ENCODE measurements around the gene INHBB. TPM values are rescaled to one million over a fixed set of nuclear protein-coding genes. Genes with fewer than 3 reads are reported as not detected.
"Not testable (repeated sequence)": the region's sequence is repeated elsewhere in the genome, so short reads cannot be mapped to it uniquely, and the experiment has no call there.

Gene INHBB
- total and polyA plus RNA-seq, 11 donors: 0.70 to 38.0 (median 2.8) TPM

GRCh38 chr2:120310136-120310535 is 35.8 kb upstream of the INHBB start:
- Histone ChIP-seq H3K4me1 (peaks cover 0 to 14% (median 7%) of the 10 kb centered on the region in 12 donors), H3K9me3 (no peaks in the 10 kb centered on the region), H3K36me3 (no peaks in the 10 kb centered on the region), H3K4me3 (no peak overlapping the region), H3K27ac (no peak overlapping the region), H3K27me3 (no peaks in the 10 kb centered on the region)
- intact Hi-C loops (cut with DNase I): loop anchor here (5.0 to 10.0 kb wide), 11 partner anchors 55 to 555 kb away; partner anchors contain the start of genes RALB (in 7 of the 10), TMEM185B (in 3 of the 10) and PTPN4 (in 1 of the 10)
- TF ChIP-seq CTCF (IDR thresholded peaks at IDR 0.05) (no peak), POLR2A (IDR thresholded peaks at IDR 0.05) (no peak)
- DNase-seq (no peak), ATAC-seq (no peak)
- 95 to 99% (median 96%) methylated on average over 6 of the region's 6 CpGs for WGBS, 4 donors

DNA sequence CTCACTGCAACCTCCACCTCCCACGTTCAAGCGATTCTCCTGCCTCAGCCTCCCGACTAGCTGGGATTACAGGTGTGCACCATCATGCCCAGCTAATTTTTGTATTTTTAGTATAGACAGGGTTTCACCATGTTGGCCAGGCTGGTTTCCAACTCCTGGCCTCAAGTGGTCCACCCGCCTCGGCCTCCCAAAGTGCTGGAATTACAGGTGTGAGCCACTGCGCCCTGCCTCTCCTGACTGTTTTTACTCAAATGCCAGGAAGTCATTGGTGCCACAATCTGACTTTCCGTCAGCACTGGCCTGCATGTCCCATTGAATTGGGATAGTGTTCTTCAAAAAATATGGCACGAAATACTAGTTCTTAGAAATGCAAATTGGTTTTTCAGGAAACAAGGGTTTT is 35.1 kb upstream of the INHBB start:
- not testable (repeated sequence) for DNase-seq, H3K4me3 ChIP-seq, ATAC-seq, H3K36me3 ChIP-seq, H3K27ac ChIP-seq, H3K9me3 ChIP-seq, H3K27me3 ChIP-seq
- intact Hi-C loops (cut with DNase I): loop anchor here (5.0 to 10.0 kb wide), 11 partner anchors 56 to 556 kb away; partner anchors contain the start of genes RALB (in 7 of the 10), TMEM185B (in 3 of the 10) and PTPN4 (in 1 of the 10)
- H3K4me1 ChIP-seq: peaks cover 0 to 14% (median 7%) of the 10 kb centered on the region in 12 donors
- WGBS, 4 donors: 96% methylated on average over 8 of the region's 8 CpGs

GRCh38 chr2:120312076-120312475 is 33.9 kb upstream of the INHBB start:
- Histone ChIP-seq H3K36me3 (no peaks in the 10 kb centered on the region), H3K4me1 (peaks cover 0 to 14% (median 7%) of the 10 kb centered on the region in 12 donors), H3K4me3 (no peak overlapping the region), H3K9me3 (no peaks in the 10 kb centered on the region), H3K27ac (no peak overlapping the region), H3K27me3 (no peaks in the 10 kb centered on the region)
- TF ChIP-seq CTCF (IDR thresholded peaks at IDR 0.05): no peak
- no peak for TF ChIP-seq POLR2A (IDR thresholded peaks at IDR 0.05)
- intact Hi-C loops (cut with DNase I): loop anchor here (2.0 to 10.0 kb wide), 15 partner anchors 57 to 559 kb away; partner anchors contain the start of genes RALB (in 8 of the 10), TMEM185B (in 4 of the 10) and PTPN4 (in 1 of the 10)
- ATAC-seq: no peak
- DNase-seq: no peak
- WGBS, 4 donors: 80 to 96% (median 90%) methylated on average over 6 of the region's 6 CpGs

- Histone ChIP-seq H3K27me3 (no peaks in the 10 kb centered on the region), H3K4me3 (peak overlapping the region in 11 of 12 donors; percentile 9 to 62 (median 47)), H3K27ac (peak overlapping the region in 4 of 12 donors; percentile 11 to 32 (median 14)), H3K9me3 (no peaks in the 10 kb centered on the region), H3K36me3 (no peaks in the 10 kb centered on the region), H3K4me1 (peaks cover 0 to 14% (median 7%) of the 10 kb centered on the region in 12 donors)
- TF ChIP-seq CTCF (IDR thresholded peaks at IDR 0.05): peak; percentile 66 to 95 (median 88)
- TF ChIP-seq POLR2A (IDR thresholded peaks at IDR 0.05): no peak
- intact Hi-C loops (cut with DNase I): loop anchor here (1.0 to 10.0 kb wide), 16 partner anchors 58 to 560 kb away; partner anchors contain the start of genes RALB (in 8 of the 10), TMEM185B (in 4 of the 10) and PTPN4 (in 1 of the 10)
- WGBS, 4 donors: 6 to 13% (median 10%) methylated on average over 38 of the region's 38 CpGs
- ATAC-seq: peak; percentile 60 to 87 (median 81)
- DNase-seq: peak; percentile 74 to 89 (median 83)
Observed at GRCh38 chr2:120312860-120313694, 32.9 kb upstream of the INHBB start.

All from heart left ventricle (tissue), 16 donors.